DND-41 (cell line): ENCODE measurements around the gene SLC35E2B.
"Not testable (repeated sequence)": the region's sequence is repeated elsewhere in the genome, so short reads cannot be mapped to it uniquely, and the experiment has no call there.

Source experiments
- ATAC-seq: fragments of 200-7000 bp; cut with Tn5 transposase; 3 replicates; pipeline ENCODE4 v1.9.1; 2021; ENCODE audit warnings: low read depth; ENCODE audit not compliant: insufficient read depth
- DNase-seq: peaks from one replicate; pipeline ENCODE4 v3.0.0-alpha.2; 2020
- H2AFZ ChIP-seq: 2 replicates; pipeline ENCODE4 v1.6.0; 2012; ENCODE audit warnings: low read depth, low read length
- H3K27ac ChIP-seq: 2 replicates; pipeline ENCODE4 v1.5.1; 2012; ENCODE audit warnings: low read length, inconsistent platforms
- H3K27me3 ChIP-seq: fragments of 200-600 bp; sonication (generic); 2 replicates; pipeline ENCODE4 v1.6.0; 2012; ENCODE audit warnings: low read length, mild to moderate bottlenecking, inconsistent platforms; ENCODE audit not compliant: insufficient read depth, poor library complexity
- H3K36me3 ChIP-seq: 2 replicates; pipeline ENCODE4 v1.5.1; 2012; ENCODE audit warnings: low read length, inconsistent platforms; ENCODE audit not compliant: insufficient read depth
- H3K4me1 ChIP-seq: 2 replicates; pipeline ENCODE4 v1.5.1; 2012; ENCODE audit warnings: mild to moderate bottlenecking, low read length; ENCODE audit not compliant: insufficient read depth
- H3K4me2 ChIP-seq: 2 replicates; pipeline ENCODE4 v1.6.0; 2012; ENCODE audit warnings: mild to moderate bottlenecking, moderate library complexity, low read length, inconsistent platforms; ENCODE audit not compliant: insufficient read depth
- H3K4me3 ChIP-seq, 2 experiments: fragments of 200-600 bp in 1 of 2; shearing (Covaris generic) in 1 of 2; 2 replicates each; pipeline ENCODE4 v1.5.1; 2012 to 2016; ENCODE audit warnings: inconsistent platforms in 2 of 2, low read length in 2 of 2, mild to moderate bottlenecking in 2 of 2, low read depth in 1 of 2, moderate library complexity in 1 of 2
- H3K79me2 ChIP-seq: 2 replicates; pipeline ENCODE4 v1.6.0; 2012; ENCODE audit warnings: low read length, inconsistent platforms; ENCODE audit not compliant: insufficient read depth
- H3K9ac ChIP-seq: 2 replicates; pipeline ENCODE4 v1.6.0; 2012; ENCODE audit warnings: low read depth, mild to moderate bottlenecking, inconsistent platforms, low read length, moderate library complexity
- H3K9me3 ChIP-seq: 2 replicates; pipeline ENCODE4 v1.5.1; 2012; ENCODE audit warnings: low read length, moderate library complexity, mild to moderate bottlenecking, inconsistent platforms; ENCODE audit not compliant: insufficient read depth, severe bottlenecking
- H4K20me1 ChIP-seq: 2 replicates; pipeline ENCODE4 v1.6.0; 2012; ENCODE audit warnings: low read length; ENCODE audit not compliant: insufficient read depth
- EZH2 ChIP-seq: IDR thresholded peaks from 3 replicates; pipeline ENCODE4 v1.6.1; 2012; ENCODE audit warnings: borderline replicate concordance, low read depth, mild to moderate bottlenecking, moderate library complexity, low read length, inconsistent platforms; ENCODE audit not compliant: severe bottlenecking
- TF ChIP-seq, protein P1 (sequence below): IDR thresholded peaks from 2 replicates; pipeline ENCODE4 v1.5.1; 2012; ENCODE audit warnings: borderline replicate concordance, low read length, moderate library complexity, mild to moderate bottlenecking; ENCODE audit not compliant: poor library complexity, severe bottlenecking; ENCODE audit errors: extremely low read depth

Gene SLC35E2B

GRCh38 chr1:1665815-1666251 lies 26.8 kb downstream of the SLC35E2B start:
- H3K4me1 ChIP-seq = no peaks in the 10 kb centered on the region
- H3K79me2 ChIP-seq = no peaks in the 10 kb centered on the region
- no peak overlapping the region for H2AFZ ChIP-seq
- H3K27me3 ChIP-seq = no peaks in the 10 kb centered on the region
- H3K27ac ChIP-seq = no peak overlapping the region
- TF ChIP-seq, protein P1, sequence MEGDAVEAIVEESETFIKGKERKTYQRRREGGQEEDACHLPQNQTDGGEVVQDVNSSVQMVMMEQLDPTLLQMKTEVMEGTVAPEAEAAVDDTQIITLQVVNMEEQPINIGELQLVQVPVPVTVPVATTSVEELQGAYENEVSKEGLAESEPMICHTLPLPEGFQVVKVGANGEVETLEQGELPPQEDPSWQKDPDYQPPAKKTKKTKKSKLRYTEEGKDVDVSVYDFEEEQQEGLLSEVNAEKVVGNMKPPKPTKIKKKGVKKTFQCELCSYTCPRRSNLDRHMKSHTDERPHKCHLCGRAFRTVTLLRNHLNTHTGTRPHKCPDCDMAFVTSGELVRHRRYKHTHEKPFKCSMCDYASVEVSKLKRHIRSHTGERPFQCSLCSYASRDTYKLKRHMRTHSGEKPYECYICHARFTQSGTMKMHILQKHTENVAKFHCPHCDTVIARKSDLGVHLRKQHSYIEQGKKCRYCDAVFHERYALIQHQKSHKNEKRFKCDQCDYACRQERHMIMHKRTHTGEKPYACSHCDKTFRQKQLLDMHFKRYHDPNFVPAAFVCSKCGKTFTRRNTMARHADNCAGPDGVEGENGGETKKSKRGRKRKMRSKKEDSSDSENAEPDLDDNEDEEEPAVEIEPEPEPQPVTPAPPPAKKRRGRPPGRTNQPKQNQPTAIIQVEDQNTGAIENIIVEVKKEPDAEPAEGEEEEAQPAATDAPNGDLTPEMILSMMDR = peak; percentile 71
- TF ChIP-seq EZH2 = no peak
- ATAC-seq (0 out of 3 replicates have a peak, but pooled peaks have one; percentile 26), DNase-seq (peak; percentile 20)
- no peak overlapping the region for H3K4me2 ChIP-seq
- H3K9me3 ChIP-seq = no peaks in the 10 kb centered on the region
- no peak overlapping the region for H3K9ac ChIP-seq
- H3K36me3 ChIP-seq = peaks cover 36% of the 10 kb centered on the region
- no peaks in the 10 kb centered on the region for H4K20me1 ChIP-seq
- no peak overlapping the region for H3K4me3 ChIP-seq

DNA sequence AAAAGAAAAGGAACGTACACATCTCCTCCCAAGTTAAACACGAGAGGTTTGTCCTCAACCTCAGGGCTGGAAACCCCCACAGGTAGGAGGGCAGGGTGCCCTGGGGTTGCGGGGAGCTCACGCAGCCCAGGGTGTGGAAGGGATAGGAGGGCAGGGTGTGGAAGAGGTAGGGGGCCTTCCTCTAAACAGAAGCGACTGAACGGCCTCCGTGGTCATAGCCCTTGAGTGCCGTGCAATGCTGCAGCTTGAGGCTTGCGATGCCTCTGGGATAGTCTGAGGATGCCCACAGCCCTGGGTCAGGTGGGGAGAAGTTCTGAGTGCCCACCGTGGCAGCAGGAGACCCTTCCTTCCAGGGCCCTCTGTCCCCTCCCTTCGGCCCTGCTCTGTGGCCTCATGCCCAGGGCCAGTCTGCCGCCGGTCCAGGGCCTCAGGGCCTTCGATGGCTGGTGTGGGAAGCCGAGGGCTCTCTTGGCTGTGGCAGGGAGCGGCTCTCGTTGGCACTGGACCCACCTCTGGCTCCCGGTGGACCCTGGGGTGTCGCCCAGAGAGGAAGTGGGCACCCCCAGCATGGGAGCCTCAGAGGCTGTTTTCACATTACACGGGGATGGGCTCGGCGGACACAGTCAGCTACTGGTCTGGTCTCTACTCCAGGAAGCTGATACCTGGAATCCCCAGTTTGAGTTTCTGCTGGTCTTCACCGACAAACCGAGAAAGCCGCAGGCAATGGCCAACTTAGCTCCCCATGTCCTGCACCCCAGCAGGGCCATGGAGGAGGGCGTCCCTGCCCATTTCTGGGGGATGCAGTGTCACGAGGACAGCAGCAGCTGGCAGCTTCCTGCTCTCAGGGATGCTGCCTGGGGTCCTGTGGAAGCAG lies 27.4 kb downstream of the SLC35E2B start:
- H3K27ac ChIP-seq = no peak overlapping the region
- H3K9ac ChIP-seq = no peak overlapping the region
- peaks cover 33% of the 10 kb centered on the region for H3K36me3 ChIP-seq
- no peak for ATAC-seq
- H3K4me2 ChIP-seq = no peak overlapping the region
- H2AFZ ChIP-seq = no peak overlapping the region
- DNase-seq = no peak
- no peaks in the 10 kb centered on the region for H3K4me1 ChIP-seq
- H3K4me3 ChIP-seq = no peak overlapping the region
- no peak for TF ChIP-seq EZH2
- TF ChIP-seq, protein P1 = no peak
- H3K27me3 ChIP-seq = no peaks in the 10 kb centered on the region
- no peaks in the 10 kb centered on the region for H3K9me3 ChIP-seq
- no peaks in the 10 kb centered on the region for H4K20me1 ChIP-seq
- H3K79me2 ChIP-seq = no peaks in the 10 kb centered on the region

- not testable (repeated sequence) for H3K4me2 ChIP-seq, H3K9me3 ChIP-seq, H3K4me1 ChIP-seq, H3K9ac ChIP-seq, DNase-seq, H3K4me3 ChIP-seq, H4K20me1 ChIP-seq, H3K27me3 ChIP-seq, H2AFZ ChIP-seq, ATAC-seq, H3K79me2 ChIP-seq, H3K27ac ChIP-seq
- peaks cover 28% of the 10 kb centered on the region for H3K36me3 ChIP-seq
Measured at GRCh38 chr1:1664318-1664717, 28.3 kb downstream of the SLC35E2B start.

- H3K4me1 ChIP-seq, H3K9ac ChIP-seq, H3K79me2 ChIP-seq, DNase-seq, H4K20me1 ChIP-seq, H3K9me3 ChIP-seq, H3K27ac ChIP-seq, H3K4me2 ChIP-seq, H3K4me3 ChIP-seq, H3K27me3 ChIP-seq, H2AFZ ChIP-seq, ATAC-seq: not testable (repeated sequence)
- peaks cover 25% of the 10 kb centered on the region for H3K36me3 ChIP-seq
Measured at GRCh38 chr1:1662830-1663560, 29.6 kb downstream of the SLC35E2B start.

DNA sequence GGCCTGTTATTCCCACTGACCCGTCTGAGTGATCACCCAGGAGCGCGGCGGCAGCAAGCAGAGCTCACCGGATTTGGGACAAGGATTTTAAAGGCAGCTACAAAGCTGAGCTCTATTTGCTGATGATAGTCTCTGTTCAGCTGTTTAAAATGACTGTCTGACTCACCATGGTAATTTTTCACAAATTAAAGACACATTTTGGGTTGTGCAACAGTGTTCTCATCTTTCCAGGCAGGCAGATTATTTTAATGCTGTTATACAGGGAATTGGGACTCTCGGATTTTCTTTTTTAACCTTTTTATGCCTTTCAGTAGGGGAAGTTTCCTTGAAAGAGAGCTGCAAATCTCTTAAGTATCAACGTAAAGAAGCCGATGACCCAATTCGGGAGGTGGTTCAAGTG lies 30.2 kb downstream of the SLC35E2B start:
- H2AFZ ChIP-seq, H3K9me3 ChIP-seq, ATAC-seq, DNase-seq, H4K20me1 ChIP-seq, H3K27ac ChIP-seq, H3K4me2 ChIP-seq, H3K27me3 ChIP-seq, H3K9ac ChIP-seq, H3K4me3 ChIP-seq, H3K79me2 ChIP-seq, H3K4me1 ChIP-seq: not testable (repeated sequence)
- peaks cover 25% of the 10 kb centered on the region for H3K36me3 ChIP-seq
